K562 (cell line): ENCODE results near the gene OR1I1.
"Not testable (repeated sequence)": the region's sequence is repeated elsewhere in the genome, so short reads cannot be mapped to it uniquely, and the experiment has no call there.

Experiments used
- CBX3 ChIP-seq, 2 experiments: IDR thresholded peaks; 1 replicate in 1 of 2; 2 replicates in 1 of 2; pipeline ENCODE4 v1.6.1; 2012; ENCODE audit warnings: inconsistent platforms in 2 of 2, low read length in 2 of 2, borderline replicate concordance in 1 of 2, control low read depth in 1 of 2
- CREBBP ChIP-seq: IDR thresholded peaks from one replicate; pipeline ENCODE4 v1.6.1; 2012; ENCODE audit warnings: low read depth, mild to moderate bottlenecking, control low read depth, inconsistent platforms, low read length
- ZNF174 ChIP-seq: fragments of 250-450 bp; sonication (Bioruptor Pico); IDR thresholded peaks from 2 replicates; pipeline ENCODE4 v1.4.0; 2020; ENCODE audit warnings: mild to moderate bottlenecking
- TF ChIP-seq, protein P1 (sequence below): sonication (generic); formaldehyde crosslinking; IDR thresholded peaks from 2 replicates; pipeline ENCODE4 v1.9.0; 2022; ENCODE audit warnings: mild to moderate bottlenecking, missing genetic modification reagents
- TF ChIP-seq, protein P2 (sequence below), 3 experiments: IDR thresholded peaks in 2 of 3; conservative IDR thresholded peaks in 1 of 3; 2 replicates each; pipeline ENCODE4 v1.5.1; 2011 to 2012; ENCODE audit warnings: low read length in 3 of 3, mild to moderate bottlenecking in 3 of 3, control low read depth in 2 of 3, improper control_type of control experiment in 1 of 3, inconsistent platforms in 1 of 3, low read depth in 1 of 3, mixed read lengths in 1 of 3, moderate library complexity in 1 of 3; ENCODE audit not compliant: insufficient read depth in 2 of 3

DNA sequence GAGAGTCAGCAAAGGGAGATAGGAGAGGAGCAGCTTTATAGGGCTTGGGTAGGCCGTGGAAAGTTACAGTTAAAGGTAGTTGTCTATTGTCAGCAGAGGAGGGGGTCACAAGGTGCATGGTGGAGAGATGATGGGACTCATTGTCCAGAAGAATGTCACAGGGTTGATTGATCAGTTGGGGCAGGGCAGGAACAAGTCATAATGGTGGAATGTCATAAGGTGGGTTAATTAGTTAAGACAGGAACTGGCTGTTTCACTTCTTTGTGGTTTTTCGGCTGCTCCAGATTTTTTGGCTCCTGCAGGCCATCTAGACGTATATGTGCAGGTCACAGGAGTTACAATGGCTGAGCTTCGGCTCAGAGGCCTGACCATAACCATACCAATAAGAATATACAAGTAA is 11.6 kb upstream of the OR1I1 start:
- TF ChIP-seq, protein P1, sequence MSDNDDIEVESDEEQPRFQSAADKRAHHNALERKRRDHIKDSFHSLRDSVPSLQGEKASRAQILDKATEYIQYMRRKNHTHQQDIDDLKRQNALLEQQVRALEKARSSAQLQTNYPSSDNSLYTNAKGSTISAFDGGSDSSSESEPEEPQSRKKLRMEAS (CRISPR knock-in tag): not testable (repeated sequence)
- TF ChIP-seq ZNF174 (CRISPR knock-in tag); CREBBP; CBX3 (IDR thresholded peaks at IDR 0.05; ENCODE audit: borderline replicate concordance in 1 of 2, low read length in 2 of 2): not testable (repeated sequence)
- TF ChIP-seq, protein P2, sequence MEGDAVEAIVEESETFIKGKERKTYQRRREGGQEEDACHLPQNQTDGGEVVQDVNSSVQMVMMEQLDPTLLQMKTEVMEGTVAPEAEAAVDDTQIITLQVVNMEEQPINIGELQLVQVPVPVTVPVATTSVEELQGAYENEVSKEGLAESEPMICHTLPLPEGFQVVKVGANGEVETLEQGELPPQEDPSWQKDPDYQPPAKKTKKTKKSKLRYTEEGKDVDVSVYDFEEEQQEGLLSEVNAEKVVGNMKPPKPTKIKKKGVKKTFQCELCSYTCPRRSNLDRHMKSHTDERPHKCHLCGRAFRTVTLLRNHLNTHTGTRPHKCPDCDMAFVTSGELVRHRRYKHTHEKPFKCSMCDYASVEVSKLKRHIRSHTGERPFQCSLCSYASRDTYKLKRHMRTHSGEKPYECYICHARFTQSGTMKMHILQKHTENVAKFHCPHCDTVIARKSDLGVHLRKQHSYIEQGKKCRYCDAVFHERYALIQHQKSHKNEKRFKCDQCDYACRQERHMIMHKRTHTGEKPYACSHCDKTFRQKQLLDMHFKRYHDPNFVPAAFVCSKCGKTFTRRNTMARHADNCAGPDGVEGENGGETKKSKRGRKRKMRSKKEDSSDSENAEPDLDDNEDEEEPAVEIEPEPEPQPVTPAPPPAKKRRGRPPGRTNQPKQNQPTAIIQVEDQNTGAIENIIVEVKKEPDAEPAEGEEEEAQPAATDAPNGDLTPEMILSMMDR (IDR thresholded peaks at IDR 0.05 in 2 of 3, conservative IDR thresholded peaks at IDR 0.05 in 1 of 3; ENCODE audit: insufficient read depth in 2 of 3, low read depth in 1 of 3, low read length in 3 of 3): not testable (repeated sequence)
